HCT116 (cell line): ENCODE results near the gene BIVM. TPM values are rescaled to one million over a fixed set of nuclear protein-coding genes. Genes with fewer than 3 reads are reported as not detected.

ENCODE experiments used
- ATAC-seq: fragments of 200-7000 bp; cut with Tn5 transposase; 2 replicates; pipeline ENCODE4 v1.9.1; 2020; ENCODE audit warnings: mild to moderate bottlenecking, moderate library complexity
- BruUV-seq: library from RNA; stranded (reverse); fragments of 400-500 nt; replicated peaks from 2 replicates; lab custom pipeline; 2021; lab: Mats Ljungman, UMichigan
- CTCF ChIA-PET: fragments of 300-600 bp; sonication (Branson Sonifier 250); formaldehyde crosslinking; loops from one replicate; lab custom pipeline; 2021; ENCODE audit warnings: antibody characterized with exemption; lab: Charles Lee
- POLR2A ChIA-PET: fragments of 300-600, 350-600 bp; sonication (Branson Sonifier 250); formaldehyde crosslinking; loops from one replicate; lab custom pipeline; 2021; ENCODE audit warnings: antibody characterized with exemption; lab: Charles Lee
- RAD21 ChIA-PET, 2 experiments: fragments of 300-600 bp; sonication (Branson Sonifier 250); formaldehyde crosslinking; loops; one replicate each; lab custom pipeline; 2023; ENCODE audit warnings: low total read pairs in 2 of 2; ENCODE audit not compliant: uncharacterized antibody in 2 of 2, unreplicated experiment in 2 of 2, low non-redundant PET in 1 of 2; lab: Charles Lee
- DNase-seq: peaks from one replicate; pipeline ENCODE4 v3.0.0-alpha.2; 2010; ENCODE audit warnings: low read depth, low spot score
- H2AFZ ChIP-seq: fragments of 200-600 bp; shearing (Covaris generic), sonication (generic); 2 replicates; pipeline ENCODE4 v1.6.1; 2017; ENCODE audit warnings: low read depth, mixed run types, mixed read lengths, antibody characterized with exemption, low read length; ENCODE audit not compliant: poor library complexity, severe bottlenecking
- H3K27ac ChIP-seq: 2 replicates; pipeline ENCODE4 v1.5.1; 2012; ENCODE audit warnings: low read depth, low read length
- H3K27me3 ChIP-seq: fragments of 200-600 bp; sonication (generic); 2 replicates; pipeline ENCODE4 v1.6.1; 2016; ENCODE audit warnings: mixed run types, low read length, mixed read lengths; ENCODE audit not compliant: insufficient read depth
- H3K36me3 ChIP-seq, 2 experiments: fragments of 200-500 bp in 1 of 2; fragments of 200-600 bp in 1 of 2; sonication (Bioruptor generic) in 1 of 2; sonication (generic) in 1 of 2; 2 replicates each; pipeline versions ENCODE4 v1.5.1 to v1.6.1; 2014 to 2016; ENCODE audit warnings: low read length in 2 of 2, inconsistent platforms in 1 of 2, mixed read lengths in 1 of 2, mixed run types in 1 of 2; ENCODE audit not compliant: insufficient read depth in 2 of 2, control insufficient read depth in 1 of 2
- H3K4me1 ChIP-seq, 2 experiments: fragments of 200-600 bp in 1 of 2; sonication (generic) in 1 of 2; 2 replicates each; pipeline versions ENCODE4 v1.5.1 to v1.6.1; 2012 to 2017; ENCODE audit warnings: low read length in 2 of 2, inconsistent platforms in 1 of 2, mild to moderate bottlenecking in 1 of 2, mixed read lengths in 1 of 2, mixed run types in 1 of 2, moderate library complexity in 1 of 2; ENCODE audit not compliant: insufficient read depth in 2 of 2, control insufficient read depth in 1 of 2
- H3K4me2 ChIP-seq: fragments of 200-600 bp; sonication (generic); 2 replicates; pipeline ENCODE4 v1.6.1; 2017; ENCODE audit warnings: mixed run types, low read length, mixed read lengths
- H3K4me3 ChIP-seq, 2 experiments: fragments of 200-600 bp in 1 of 2; sonication (generic) in 1 of 2; replicated peaks in 1 of 2; 2 replicates each; pipeline ENCODE4 v1.5.1; 2011 to 2016; ENCODE audit warnings: low read length in 2 of 2, control low read depth in 1 of 2, low read depth in 1 of 2, mild to moderate bottlenecking in 1 of 2, mixed read lengths in 1 of 2, mixed run types in 1 of 2
- H3K79me2 ChIP-seq: fragments of 200-600 bp; sonication (generic); 2 replicates; pipeline ENCODE4 v1.6.1; 2017; ENCODE audit warnings: mild to moderate bottlenecking, mixed run types, low read length, moderate library complexity, mixed read lengths; ENCODE audit not compliant: insufficient read depth
- H3K9ac ChIP-seq: fragments of 200-600 bp; sonication (generic); 2 replicates; pipeline ENCODE4 v1.6.1; 2016; ENCODE audit warnings: low read length, mixed read lengths
- H3K9me2 ChIP-seq: fragments of 200-600 bp; sonication (generic), shearing (Covaris generic); 2 replicates; pipeline ENCODE4 v1.6.1; 2017; ENCODE audit warnings: mixed run types, mild to moderate bottlenecking, moderate library complexity; ENCODE audit not compliant: insufficient read depth
- H3K9me3 ChIP-seq, 2 experiments: fragments of 200-500 bp in 1 of 2; fragments of 200-600 bp in 1 of 2; sonication (Bioruptor generic) in 1 of 2; sonication (generic) in 1 of 2; 2 replicates each; pipeline ENCODE4 v1.6.1; 2014 to 2017; ENCODE audit warnings: low read length in 2 of 2, mixed read lengths in 2 of 2, inconsistent platforms in 1 of 2, low read depth in 1 of 2, mild to moderate bottlenecking in 1 of 2, mixed run types in 1 of 2, moderate library complexity in 1 of 2; ENCODE audit not compliant: control insufficient read depth in 1 of 2, insufficient read depth in 1 of 2
- H4K20me1 ChIP-seq: fragments of 200-600 bp; sonication (generic), shearing (Covaris generic); 2 replicates; pipeline ENCODE4 v1.6.1; 2017; ENCODE audit warnings: mixed run types, mild to moderate bottlenecking, moderate library complexity; ENCODE audit not compliant: insufficient read depth
- CBX3 ChIP-seq: IDR thresholded peaks from 2 replicates; pipeline ENCODE4 v1.6.1; 2012; ENCODE audit warnings: low read depth
- CEBPB ChIP-seq: IDR thresholded peaks from 2 replicates; pipeline ENCODE4 v1.6.1; 2012; ENCODE audit warnings: low read depth
- EGR1 ChIP-seq: IDR thresholded peaks from 2 replicates; pipeline ENCODE4 v1.6.1; 2012; ENCODE audit warnings: low read depth
- ELF1 ChIP-seq: IDR thresholded peaks from 2 replicates; pipeline ENCODE4 v1.6.1; 2012; ENCODE audit warnings: low read depth, borderline replicate concordance
- EZH2 ChIP-seq: fragments of 200-600 bp; sonication (generic); IDR thresholded peaks from 2 replicates; pipeline ENCODE4 v1.6.1; 2017; ENCODE audit warnings: antibody characterized with exemption, mixed run types
- EZH2phosphoT487 ChIP-seq: fragments of 200-600 bp; IDR thresholded peaks from 2 replicates; pipeline ENCODE4 v1.6.1; 2018; ENCODE audit warnings: antibody characterized with exemption, borderline replicate concordance
- FOSL1 ChIP-seq: IDR thresholded peaks from 2 replicates; pipeline ENCODE4 v1.6.1; 2012; ENCODE audit warnings: low read depth
- RAD21 ChIP-seq: IDR thresholded peaks from 2 replicates; pipeline ENCODE4 v1.6.1; 2012; ENCODE audit warnings: low read depth, mild to moderate bottlenecking
- SIN3A ChIP-seq: IDR thresholded peaks from 2 replicates; pipeline ENCODE4 v1.6.1; 2012; ENCODE audit warnings: low read depth
- ZFX ChIP-seq: fragments of 450-650 bp; IDR thresholded peaks from 2 replicates; pipeline ENCODE4 v1.6.1; 2017
- ZNF274 ChIP-seq: fragments of 200-500 bp; sonication (Bioruptor generic); IDR thresholded peaks from 2 replicates; pipeline ENCODE4 v1.6.1; 2014; ENCODE audit warnings: mild to moderate bottlenecking, low read depth, low read length, inconsistent platforms
- intact Hi-C: fragments of 100-400 bp; cut with micrococcal nuclease; formaldehyde crosslinking; loops from 2 replicates; pipeline ENCODE4 v1.10.0; 2022
- total RNA-seq: library from RNA; stranded (reverse); gene quantifications from one replicate; pipeline ENCODE4 v1.2.1, GENCODE V29; 2021; ENCODE audit not compliant: unreplicated experiment
- TF ChIP-seq, protein P1 (sequence below), 3 experiments: fragments of 200-600 bp in 1 of 3; sonication (generic) in 1 of 3; IDR thresholded peaks in 2 of 3; conservative IDR thresholded peaks in 1 of 3; 2 replicates each; pipeline ENCODE4 v1.5.1; 2012 to 2017; ENCODE audit warnings: low read depth in 2 of 3, low read length in 2 of 3, antibody characterized with exemption in 1 of 3, borderline replicate concordance in 1 of 3, control low read depth in 1 of 3, mild to moderate bottlenecking in 1 of 3, mixed read lengths in 1 of 3, mixed run types in 1 of 3, moderate library complexity in 1 of 3; ENCODE audit not compliant: insufficient read depth in 1 of 3
- TF ChIP-seq, protein P2 (sequence below): IDR thresholded peaks from 2 replicates; pipeline ENCODE4 v1.6.1; 2012
- TF ChIP-seq, protein P3 (sequence below): IDR thresholded peaks from 2 replicates; pipeline ENCODE4 v1.6.1; 2012

The BIVM gene
- total RNA-seq, 1 experiment from 2014 or later: 11.3 TPM

DNA sequence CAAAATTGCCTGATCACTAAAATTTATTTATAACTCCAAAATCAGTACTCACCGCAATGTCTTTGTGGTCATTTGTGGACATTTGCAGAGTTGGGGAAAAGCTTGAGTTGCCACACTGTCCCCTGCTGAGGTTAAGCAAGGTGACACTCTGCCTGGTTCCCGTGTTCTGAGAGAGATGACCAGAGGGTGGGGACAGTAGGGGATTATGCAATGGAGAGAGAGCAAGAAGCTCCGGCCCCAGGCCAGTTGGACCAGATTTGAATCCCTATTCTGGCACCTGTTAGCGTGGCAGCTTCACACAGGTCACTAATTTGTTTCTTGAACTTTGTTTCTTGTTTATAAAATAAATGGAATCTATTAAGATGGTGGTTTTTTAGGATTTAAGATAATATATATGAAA is 64.7 kb downstream of the BIVM start:
- ChIA-PET RAD21 (no interaction called here), CTCF (no interaction called here), POLR2A (no interaction called here)
- Histone ChIP-seq H3K9me2 (no peaks in the 10 kb centered on the region), H3K4me2 (no peak overlapping the region), H3K27ac (no peak overlapping the region), H3K4me3 (no peak overlapping the region), H3K9ac (no peak overlapping the region), H3K4me1 (no peaks in the 10 kb centered on the region), H3K36me3 (peaks cover 21 to 66% of the 10 kb centered on the region in 2 experiments), H3K27me3 (no peaks in the 10 kb centered on the region), H4K20me1 (no peaks in the 10 kb centered on the region), H3K9me3 (no peaks in the 10 kb centered on the region), H2AFZ (no peak overlapping the region), H3K79me2 (no peaks in the 10 kb centered on the region)
- no TSS peak for BruUV-seq
- ATAC-seq (no peak), DNase-seq (no peak)
- TF ChIP-seq RAD21 (no peak), CEBPB (no peak), ZNF274 (no peak), FOSL1 (no peak), ZFX (no peak)
- TF ChIP-seq, protein P1, sequence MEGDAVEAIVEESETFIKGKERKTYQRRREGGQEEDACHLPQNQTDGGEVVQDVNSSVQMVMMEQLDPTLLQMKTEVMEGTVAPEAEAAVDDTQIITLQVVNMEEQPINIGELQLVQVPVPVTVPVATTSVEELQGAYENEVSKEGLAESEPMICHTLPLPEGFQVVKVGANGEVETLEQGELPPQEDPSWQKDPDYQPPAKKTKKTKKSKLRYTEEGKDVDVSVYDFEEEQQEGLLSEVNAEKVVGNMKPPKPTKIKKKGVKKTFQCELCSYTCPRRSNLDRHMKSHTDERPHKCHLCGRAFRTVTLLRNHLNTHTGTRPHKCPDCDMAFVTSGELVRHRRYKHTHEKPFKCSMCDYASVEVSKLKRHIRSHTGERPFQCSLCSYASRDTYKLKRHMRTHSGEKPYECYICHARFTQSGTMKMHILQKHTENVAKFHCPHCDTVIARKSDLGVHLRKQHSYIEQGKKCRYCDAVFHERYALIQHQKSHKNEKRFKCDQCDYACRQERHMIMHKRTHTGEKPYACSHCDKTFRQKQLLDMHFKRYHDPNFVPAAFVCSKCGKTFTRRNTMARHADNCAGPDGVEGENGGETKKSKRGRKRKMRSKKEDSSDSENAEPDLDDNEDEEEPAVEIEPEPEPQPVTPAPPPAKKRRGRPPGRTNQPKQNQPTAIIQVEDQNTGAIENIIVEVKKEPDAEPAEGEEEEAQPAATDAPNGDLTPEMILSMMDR (IDR thresholded peaks at IDR 0.05 in 2 of 3, conservative IDR thresholded peaks at IDR 0.05 in 1 of 3; ENCODE audit: borderline replicate concordance in 1 of 3, insufficient read depth in 1 of 3, low read depth in 2 of 3, low read length in 2 of 3): no peak
- TF ChIP-seq, protein P2, sequence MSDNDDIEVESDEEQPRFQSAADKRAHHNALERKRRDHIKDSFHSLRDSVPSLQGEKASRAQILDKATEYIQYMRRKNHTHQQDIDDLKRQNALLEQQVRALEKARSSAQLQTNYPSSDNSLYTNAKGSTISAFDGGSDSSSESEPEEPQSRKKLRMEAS: no peak
- intact Hi-C loops: no loop called here

DNA sequence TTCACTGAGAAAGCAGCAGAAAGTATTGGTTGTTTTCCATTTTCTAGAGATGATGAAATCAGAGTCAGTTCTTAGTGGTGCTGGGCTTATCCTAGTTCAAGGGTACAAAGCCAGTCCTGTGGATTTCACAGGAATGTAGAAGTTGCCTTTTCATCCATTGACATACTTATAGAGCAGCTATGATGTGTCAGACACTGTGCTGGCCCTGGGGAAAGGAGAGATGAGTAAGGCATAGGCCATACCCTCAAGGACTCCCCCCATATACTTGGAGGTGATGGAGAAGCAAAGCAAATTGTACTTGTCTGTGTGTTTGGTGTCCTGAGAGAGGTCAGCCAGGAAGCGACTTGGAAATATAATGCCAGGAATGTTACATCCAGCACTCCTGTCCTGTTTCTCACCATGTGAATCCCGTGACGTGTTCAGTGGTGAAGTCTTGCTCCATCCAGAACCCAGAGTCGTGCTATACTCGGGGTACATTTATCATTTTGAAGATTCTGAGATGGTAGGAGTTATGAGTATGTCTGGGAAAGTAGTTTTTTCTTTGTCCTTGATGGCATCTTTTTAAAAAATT is 69.5 kb downstream of the BIVM start:
- no peaks in the 10 kb centered on the region for H3K27me3 ChIP-seq
- no peaks in the 10 kb centered on the region for H3K9me2 ChIP-seq
- ATAC-seq (no peak), DNase-seq (no peak)
- H3K9ac ChIP-seq: no peak overlapping the region
- H3K4me2 ChIP-seq: no peak overlapping the region
- ChIA-PET POLR2A (no interaction called here), CTCF (no interaction called here), RAD21 (no interaction called here)
- H3K4me1 ChIP-seq: no peaks in the 10 kb centered on the region
- no peaks in the 10 kb centered on the region for H3K9me3 ChIP-seq
- no peak overlapping the region for H2AFZ ChIP-seq
- H3K79me2 ChIP-seq: no peaks in the 10 kb centered on the region
- H3K4me3 ChIP-seq: no peak overlapping the region
- peaks cover 4 to 42% of the 10 kb centered on the region in 2 experiments; a peak in 2 of 4 replicates for H3K36me3 ChIP-seq
- H4K20me1 ChIP-seq: no peaks in the 10 kb centered on the region
- no peak overlapping the region for H3K27ac ChIP-seq
- no TSS peak for BruUV-seq
- intact Hi-C loops: no loop called here
- TF ChIP-seq, protein P2: no peak
- TF ChIP-seq, protein P3, sequence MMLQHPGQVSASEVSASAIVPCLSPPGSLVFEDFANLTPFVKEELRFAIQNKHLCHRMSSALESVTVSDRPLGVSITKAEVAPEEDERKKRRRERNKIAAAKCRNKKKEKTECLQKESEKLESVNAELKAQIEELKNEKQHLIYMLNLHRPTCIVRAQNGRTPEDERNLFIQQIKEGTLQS: no peak
- TF ChIP-seq FOSL1 (no peak), CBX3 (no peak), SIN3A (no peak), ELF1 (no peak), EGR1 (no peak), EZH2phosphoT487 (no peak), ZFX (no peak), CEBPB (no peak), EZH2 (no peak)
